Neural cell (in vitro differentiated cells): ENCODE data around the gene LDLRAD4. TPM values are rescaled to one million over a fixed set of nuclear protein-coding genes. Genes with fewer than 3 reads are reported as not detected.

ENCODE experiments used
- H2AFZ ChIP-seq: fragments of 200-600, 300-800 bp; sonication (generic), shearing (Covaris generic); 2 replicates; pipeline ENCODE4 v1.6.0; 2014; ENCODE audit warnings: low read depth, mild to moderate bottlenecking, antibody characterized with exemption, low read length, moderate library complexity
- H3F3A ChIP-seq: fragments of 200-600 bp; shearing (Covaris generic); 2 replicates; pipeline ENCODE4 v1.6.1; 2016; ENCODE audit warnings: mild to moderate bottlenecking, moderate library complexity, mixed read lengths, antibody characterized with exemption, low read length; ENCODE audit not compliant: insufficient read depth, poor library complexity, severe bottlenecking
- H3K27ac ChIP-seq: fragments of 200-600, 300-800 bp; sonication (generic), shearing (Covaris generic); 2 replicates; pipeline ENCODE4 v1.5.1; 2014; ENCODE audit warnings: mild to moderate bottlenecking, low read length, moderate library complexity
- H3K27me3 ChIP-seq: fragments of 300-800, 200-600 bp; sonication (generic), shearing (Covaris generic); 2 replicates; pipeline ENCODE4 v1.6.0; 2014; ENCODE audit warnings: mild to moderate bottlenecking, low read depth, low read length, moderate library complexity; ENCODE audit not compliant: insufficient read depth
- H3K36me3 ChIP-seq: fragments of 300-800, 200-600 bp; sonication (generic), shearing (Covaris generic); 2 replicates; pipeline ENCODE4 v1.5.1; 2014; ENCODE audit warnings: mild to moderate bottlenecking, antibody characterized with exemption, low read length, moderate library complexity; ENCODE audit not compliant: insufficient read depth
- H3K4me2 ChIP-seq: fragments of 300-800, 200-600 bp; sonication (generic), shearing (Covaris generic); 2 replicates; pipeline ENCODE4 v1.6.0; 2014; ENCODE audit warnings: mild to moderate bottlenecking, low read length
- H3K4me3 ChIP-seq: fragments of 300-800, 200-600 bp; sonication (generic), shearing (Covaris generic); 2 replicates; pipeline ENCODE4 v1.5.1; 2014; ENCODE audit warnings: mild to moderate bottlenecking, low read length, moderate library complexity
- H3K79me2 ChIP-seq: fragments of 200-600 bp; shearing (Covaris generic); replicated peaks from 2 replicates; pipeline ENCODE4 v1.6.0; 2014; ENCODE audit warnings: mild to moderate bottlenecking, low read length, moderate library complexity; ENCODE audit not compliant: insufficient read depth
- H3K9ac ChIP-seq: fragments of 300-800, 200-600 bp; sonication (generic), shearing (Covaris generic); 2 replicates; pipeline ENCODE4 v1.6.1; 2016; ENCODE audit warnings: mild to moderate bottlenecking, low read length, mixed read lengths
- H3K9me2 ChIP-seq: fragments of 200-600 bp; shearing (Covaris generic); 2 replicates; pipeline ENCODE4 v1.6.1; 2016; ENCODE audit warnings: mild to moderate bottlenecking, low read length, mixed read lengths; ENCODE audit not compliant: insufficient read depth
- H3K9me3 ChIP-seq: fragments of 200-600, 300-800 bp; sonication (generic), shearing (Covaris generic); 2 replicates; pipeline ENCODE4 v1.6.1; 2016; ENCODE audit warnings: mild to moderate bottlenecking, mixed run types, low read length, moderate library complexity, mixed read lengths
- H4K20me1 ChIP-seq: fragments of 200-600 bp; shearing (Covaris generic); 2 replicates; pipeline ENCODE4 v1.6.1; 2016; ENCODE audit warnings: mild to moderate bottlenecking, mixed run types; ENCODE audit not compliant: insufficient read depth
- CTCF ChIP-seq: fragments of 450-650 bp; IDR thresholded peaks from 2 replicates; pipeline ENCODE4 v1.5.1; 2014; ENCODE audit warnings: antibody characterized with exemption, mild to moderate bottlenecking, moderate library complexity; ENCODE audit not compliant: poor library complexity, severe bottlenecking
- EP300 ChIP-seq: fragments of 450-650 bp; conservative IDR thresholded peaks from 2 replicates; pipeline ENCODE4 v1.6.1; 2014; ENCODE audit warnings: antibody characterized with exemption, mild to moderate bottlenecking, moderate library complexity; ENCODE audit not compliant: poor library complexity, severe bottlenecking
- POLR2AphosphoS5 ChIP-seq: IDR thresholded peaks from 2 replicates; pipeline ENCODE4 v1.6.1; 2012
- RAD21 ChIP-seq: fragments of 450-650 bp; conservative IDR thresholded peaks from 2 replicates; pipeline ENCODE4 v1.6.1; 2014; ENCODE audit warnings: antibody characterized with exemption, mild to moderate bottlenecking, moderate library complexity
- REST ChIP-seq: IDR thresholded peaks from 2 replicates; pipeline ENCODE4 v1.6.1; 2012; ENCODE audit warnings: borderline replicate concordance
- SMC3 ChIP-seq: fragments of 450-650 bp; conservative IDR thresholded peaks from 2 replicates; pipeline ENCODE4 v1.6.1; 2014; ENCODE audit warnings: antibody characterized with exemption, mild to moderate bottlenecking, moderate library complexity; ENCODE audit not compliant: poor library complexity
- TAF1 ChIP-seq: IDR thresholded peaks from 2 replicates; pipeline ENCODE4 v1.6.1; 2012; ENCODE audit warnings: low read depth
- polyA plus RNA-seq: library from polyadenylated mRNA; depleted of rRNA; stranded (reverse); fragments of >200 nt; gene quantifications from 2 replicates; pipeline ENCODE4 v1.2.3, GENCODE V29; 2014

The LDLRAD4 gene
- polyA plus RNA-seq, 1 donor from 2014 or later: 3.7 TPM

- H3K9me3 ChIP-seq: no peaks in the 10 kb centered on the region
- H2AFZ ChIP-seq: no peak overlapping the region
- no peak for TF ChIP-seq CTCF
- no peak for TF ChIP-seq REST
- no peak for TF ChIP-seq EP300
- TF ChIP-seq TAF1: no peak
- no peak for TF ChIP-seq RAD21
- no peak for TF ChIP-seq POLR2AphosphoS5
- TF ChIP-seq SMC3: no peak
- no peak overlapping the region for H3K4me2 ChIP-seq
- no peaks in the 10 kb centered on the region for H4K20me1 ChIP-seq
- H3K36me3 ChIP-seq: no peaks in the 10 kb centered on the region
- H3K27ac ChIP-seq: no peak overlapping the region
- H3F3A ChIP-seq: no peaks in the 10 kb centered on the region
- H3K79me2 ChIP-seq: no peaks in the 10 kb centered on the region
- H3K27me3 ChIP-seq: no peaks in the 10 kb centered on the region
- no peaks in the 10 kb centered on the region for H3K9me2 ChIP-seq
- H3K4me3 ChIP-seq: no peak overlapping the region
- no peak overlapping the region for H3K9ac ChIP-seq
These were observed 303.7 kb downstream of the LDLRAD4 start for GRCh38 chr18:13522256-13522655.

- TF ChIP-seq TAF1 (no peak), REST (no peak), SMC3 (no peak), CTCF (no peak), EP300 (no peak)
- no peaks in the 10 kb centered on the region for H3F3A ChIP-seq
- H3K9ac ChIP-seq: no peak overlapping the region
- no peak overlapping the region for H3K4me2 ChIP-seq
- H3K79me2 ChIP-seq: no peaks in the 10 kb centered on the region
- no peak overlapping the region for H3K27ac ChIP-seq
- H3K9me3 ChIP-seq: no peaks in the 10 kb centered on the region
- H3K4me3 ChIP-seq: no peak overlapping the region
- H4K20me1 ChIP-seq: no peaks in the 10 kb centered on the region
- no peaks in the 10 kb centered on the region for H3K9me2 ChIP-seq
- H3K27me3 ChIP-seq: no peaks in the 10 kb centered on the region
- H3K36me3 ChIP-seq: no peaks in the 10 kb centered on the region
- no peak overlapping the region for H2AFZ ChIP-seq
These were observed 304.5 kb downstream of the LDLRAD4 start for GRCh38 chr18:13522861-13523660.
